Transverse colon (tissue), 4 donors: ENCODE results near the gene SF3B2. TPM values are rescaled to one million over a fixed set of nuclear protein-coding genes. Genes with fewer than 3 reads are reported as not detected.

Experiments used
- DNase-seq: peaks from one replicate; pipeline ENCODE4 v3.0.0-alpha.2; 2019
- H3K27ac ChIP-seq, 4 donors: fragments of 200-600 bp; sonication (generic); 2 replicates each; pipeline ENCODE4 v1.5.1; 2016 to 2018; ENCODE audit warnings: inconsistent platforms in 4 of 4
- H3K27me3 ChIP-seq: fragments of 200-600 bp; sonication (generic); 2 replicates; pipeline ENCODE4 v1.5.1; 2017; ENCODE audit warnings: inconsistent platforms
- H3K36me3 ChIP-seq, 4 donors: fragments of 200-600 bp; sonication (generic); 2 replicates each; pipeline ENCODE4 v1.5.1; 2017 to 2019; ENCODE audit warnings: inconsistent platforms in 4 of 4
- H3K4me1 ChIP-seq, 4 donors: fragments of 200-600 bp; sonication (generic); 2 replicates each; pipeline ENCODE4 v1.5.1; 2017 to 2020; ENCODE audit warnings: inconsistent platforms in 4 of 4
- H3K4me3 ChIP-seq, 4 donors: fragments of 200-600 bp; sonication (generic); 1 replicate in 1 of 4; 2 replicates in 3 of 4; pipeline versions ENCODE4 v1.5.1 to v1.6.1; 2017 to 2019; ENCODE audit warnings: inconsistent platforms in 4 of 4
- H3K9me3 ChIP-seq, 2 donors: fragments of 200-600 bp; sonication (generic); 2 replicates each; pipeline ENCODE4 v1.5.1; 2017 to 2019; ENCODE audit warnings: inconsistent platforms in 2 of 2
- CTCF ChIP-seq, 5 experiments: fragments of 200-600 bp in 3 of 5; fragments of 450-650 bp in 2 of 5; sonication (generic) in 3 of 5; IDR thresholded peaks; 1 replicate in 2 of 5; 2 replicates in 3 of 5; pipeline ENCODE4 v1.5.1; 2016 to 2017; ENCODE audit warnings: antibody characterized with exemption in 5 of 5, inconsistent platforms in 3 of 5, mild to moderate bottlenecking in 2 of 5, moderate library complexity in 1 of 5
- EP300 ChIP-seq: sonication (generic); formaldehyde crosslinking; IDR thresholded peaks from one replicate; pipeline ENCODE4 v1.6.1; 2017; ENCODE audit warnings: antibody characterized with exemption, low read depth
- POLR2A ChIP-seq: fragments of 450-650 bp; IDR thresholded peaks from one replicate; pipeline ENCODE4 v1.6.1; 2016; ENCODE audit warnings: antibody characterized with exemption, mild to moderate bottlenecking, moderate library complexity
- POLR2AphosphoS5 ChIP-seq, 3 donors: sonication (generic); formaldehyde crosslinking; IDR thresholded peaks; one replicate each; pipeline ENCODE4 v1.6.1; 2016; ENCODE audit warnings: antibody characterized with exemption in 3 of 3
- WGBS, 2 donors: methylation state at CpG; one replicate each; pipeline ENCODE4 v1.1.5; 2018; ENCODE audit warnings: low coverage in 1 of 2; 5-methylcytosine and 5-hydroxymethylcytosine counted together
- in situ Hi-C, 4 donors: fragments of 200-750 bp; cut with MboI; loops; one replicate each; pipeline versions ENCODE4 v1.15.0 to v1.15.1; 2017; ENCODE audit warnings: low sequenced_read_pairs in 3 of 4, low pct_ligation_motif_present in 1 of 4, low pct_unique_long_range_greater_than_20kb in 1 of 4
- intact Hi-C: fragments of 100-400 bp; cut with DNase I; formaldehyde crosslinking; loops from one replicate; pipeline ENCODE4 v1.15.1; 2023; ENCODE audit warnings: low total_unique reads
- total RNA-seq, 4 donors: library from RNA; depleted of rRNA; stranded (reverse); fragments of >200 nt; gene quantifications; one replicate each; pipeline ENCODE4 v1.1.0, GENCODE V29; 2016

SF3B2 gene
- total RNA-seq, 4 donors from 2014 or later = 71.8 to 152 (median 137) TPM

GRCh38 chr11:66083767-66084166 lies 31.6 kb downstream of the SF3B2 start:
- H3K4me1 ChIP-seq = peaks cover 23 to 53% (median 40%) of the 10 kb centered on the region in 4 donors
- WGBS, 2 donors = 92 to 94% methylated on average over 2 to 3 of the region's 3 CpGs
- no peaks in the 10 kb centered on the region for H3K36me3 ChIP-seq
- H3K27ac ChIP-seq = no peak overlapping the region
- no peaks in the 10 kb centered on the region for H3K27me3 ChIP-seq
- DNase-seq = no peak
- no peaks in the 10 kb centered on the region for H3K9me3 ChIP-seq
- no peak overlapping the region for H3K4me3 ChIP-seq
- intact Hi-C loops (no loop called here), in situ Hi-C loops (no loop called here)
- TF ChIP-seq POLR2AphosphoS5 (IDR thresholded peaks at IDR 0.05) (no peak), POLR2A (no peak), CTCF (IDR thresholded peaks at IDR 0.05) (no peak), EP300 (no peak)

- no peak for DNase-seq
- Histone ChIP-seq H3K9me3 (no peaks in the 10 kb centered on the region), H3K27me3 (no peaks in the 10 kb centered on the region), H3K4me3 (no peak overlapping the region), H3K36me3 (no peaks in the 10 kb centered on the region), H3K27ac (no peak overlapping the region), H3K4me1 (peaks cover 23 to 43% (median 33%) of the 10 kb centered on the region in 4 donors)
- 85 to 100% methylated on average over 3 of the region's 3 CpGs for WGBS, 2 donors
- intact Hi-C loops (no loop called here), in situ Hi-C loops (no loop called here)
- TF ChIP-seq POLR2AphosphoS5 (IDR thresholded peaks at IDR 0.05) (no peak), POLR2A (no peak), CTCF (IDR thresholded peaks at IDR 0.05) (no peak), EP300 (no peak)
These were observed 32.8 kb downstream of the SF3B2 start for GRCh38 chr11:66084821-66085475.

DNA sequence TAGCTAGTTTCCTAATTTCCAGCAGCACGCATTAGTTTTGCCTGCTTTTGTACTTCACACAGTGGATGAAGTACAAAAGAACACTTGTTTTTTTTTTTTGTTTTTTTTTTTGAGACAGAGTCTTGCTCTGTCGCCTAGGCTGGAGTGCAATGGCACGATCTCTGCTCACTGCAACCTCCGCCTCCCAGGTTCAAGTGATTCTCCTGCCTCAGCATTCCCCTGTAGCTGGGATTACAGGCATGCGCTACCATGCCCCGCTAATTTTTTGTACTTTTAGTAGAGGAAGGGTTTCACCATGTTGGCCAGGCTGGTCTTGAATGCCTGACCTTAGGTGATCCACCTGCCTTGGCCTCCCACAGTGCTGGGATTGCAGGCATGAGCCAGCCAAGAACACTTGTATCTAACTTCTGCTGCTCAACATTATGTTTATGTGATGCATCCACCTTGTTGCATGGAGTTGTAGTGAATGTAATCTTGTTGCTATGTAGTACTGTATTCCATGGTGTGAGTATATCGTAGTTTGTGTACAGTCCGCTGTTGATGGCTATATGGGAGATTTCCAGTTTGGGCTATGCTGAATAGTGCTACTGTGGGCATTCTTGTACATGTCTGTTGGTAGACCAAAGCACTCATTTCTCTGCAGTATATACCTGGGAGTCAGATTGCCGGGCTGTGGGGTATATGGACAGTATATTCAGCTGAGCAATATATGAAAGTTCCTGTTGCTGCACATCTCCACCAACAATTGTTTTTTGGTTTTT lies 35.2 kb downstream of the SF3B2 start:
- H3K27ac ChIP-seq = no peak overlapping the region
- 81 to 97% methylated on average over 4 to 9 of the region's 9 CpGs for WGBS, 2 donors
- intact Hi-C loops = no loop called here
- in situ Hi-C loops = no loop called here
- no peak overlapping the region for H3K4me3 ChIP-seq
- H3K27me3 ChIP-seq = no peaks in the 10 kb centered on the region
- H3K36me3 ChIP-seq = no peaks in the 10 kb centered on the region
- peaks cover 5 to 19% (median 13%) of the 10 kb centered on the region in 4 donors for H3K4me1 ChIP-seq
- TF ChIP-seq POLR2A = no peak
- TF ChIP-seq EP300 = no peak
- no peak for TF ChIP-seq CTCF (IDR thresholded peaks at IDR 0.05)
- TF ChIP-seq POLR2AphosphoS5 (IDR thresholded peaks at IDR 0.05) = no peak
- no peaks in the 10 kb centered on the region for H3K9me3 ChIP-seq
- DNase-seq = no peak

DNA sequence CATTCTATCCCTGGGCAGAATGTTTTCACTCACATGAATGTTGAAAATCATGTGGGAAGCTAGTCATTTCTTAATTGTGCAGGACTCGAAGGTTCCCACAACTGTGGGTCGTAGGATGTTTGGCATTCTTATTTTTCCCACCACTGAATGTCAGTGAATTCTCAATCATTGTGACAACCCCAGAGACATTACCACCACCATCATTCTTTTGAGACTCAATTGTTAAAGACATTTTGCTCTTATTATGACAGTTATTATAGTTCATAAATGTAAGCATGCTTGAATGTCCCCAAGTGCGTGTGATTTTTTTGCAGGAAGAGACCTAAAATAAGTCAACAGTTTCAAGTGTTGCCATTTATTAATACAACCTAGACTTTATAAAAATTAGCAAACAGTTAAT lies 36.9 kb downstream of the SF3B2 start:
- Histone ChIP-seq H3K4me1 (peaks cover 0 to 1% (median 1%) of the 10 kb centered on the region in 4 donors), H3K4me3 (no peak overlapping the region), H3K27ac (no peak overlapping the region), H3K27me3 (no peaks in the 10 kb centered on the region), H3K36me3 (no peaks in the 10 kb centered on the region), H3K9me3 (no peaks in the 10 kb centered on the region)
- in situ Hi-C loops (no loop called here), intact Hi-C loops (no loop called here)
- 91 to 93% methylated on average over 3 of the region's 3 CpGs for WGBS, 2 donors
- DNase-seq = no peak
- TF ChIP-seq POLR2A = no peak
- no peak for TF ChIP-seq POLR2AphosphoS5 (IDR thresholded peaks at IDR 0.05)
- TF ChIP-seq CTCF (IDR thresholded peaks at IDR 0.05) = no peak
- TF ChIP-seq EP300 = no peak
